ENCODE results near the gene RAB44. TPM values are rescaled to one million over a fixed set of nuclear protein-coding genes. Genes with fewer than 3 reads are reported as not detected.

The RAB44 gene
- total and polyA plus RNA-seq, 9 of the 15 experiments (the other 6 are each of a cell fraction or from before 2014, with no cell fraction given) = not detected

GRCh38 chr6:36678488-36679042 lies 19.1 kb upstream of the RAB44 start, which contains the start of gene CDKN1A (continued):
- TF ChIP-seq, protein P1, sequence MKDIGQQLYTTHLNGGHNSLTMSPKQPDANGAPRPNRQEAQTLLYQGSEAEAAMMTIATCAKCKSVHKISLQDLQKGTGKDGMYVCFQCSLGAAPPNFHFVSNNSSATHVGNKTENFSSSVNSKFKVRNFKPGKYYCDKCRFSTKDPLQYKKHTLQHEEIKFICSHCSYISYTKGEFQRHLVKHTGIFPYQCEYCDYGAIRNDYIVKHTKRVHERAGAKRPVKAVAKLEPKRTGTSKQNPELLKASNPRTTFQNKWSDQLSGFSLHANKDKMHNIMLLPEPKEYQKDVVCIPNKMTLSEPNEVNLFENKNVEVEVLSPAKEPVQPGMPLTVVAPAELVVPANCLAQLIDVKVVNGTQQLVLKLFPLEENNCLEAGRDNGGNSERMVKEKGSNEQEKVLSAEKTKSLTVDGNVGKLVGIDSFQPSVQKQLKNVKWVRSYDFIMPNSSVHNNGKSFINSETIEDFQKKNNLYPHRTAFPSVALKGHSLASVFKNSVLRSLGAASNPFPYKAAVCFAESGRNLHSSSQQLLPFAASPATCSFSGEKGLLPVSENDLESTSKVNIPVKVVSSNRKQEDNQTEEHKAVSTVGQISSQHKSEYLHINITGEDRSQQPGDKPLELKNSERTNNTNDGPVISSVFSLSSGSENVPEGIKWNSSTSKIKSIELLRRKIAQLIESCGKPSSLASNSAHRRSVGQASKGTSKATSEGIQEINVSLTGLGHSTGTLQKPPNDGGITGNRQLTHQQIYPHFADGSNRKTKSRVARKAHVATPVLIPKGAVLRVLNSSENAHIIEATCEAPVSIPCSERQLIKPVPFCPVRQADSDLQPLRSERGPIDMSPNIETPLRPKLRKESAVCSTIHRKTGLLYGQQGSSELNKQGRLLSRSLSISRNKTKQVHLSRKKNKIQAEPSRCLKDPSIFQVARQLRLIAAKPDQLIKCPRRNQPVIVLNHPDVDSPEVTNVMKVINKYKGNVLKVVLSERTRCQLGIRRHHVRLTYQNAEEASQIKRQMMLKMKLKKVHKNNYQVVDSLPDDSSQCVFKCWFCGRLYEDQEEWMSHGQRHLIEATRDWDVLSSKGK (CRISPR knock-in tag; IDR thresholded peaks at IDR 0.05) = no peak
- TF ChIP-seq ZNF197 (CRISPR knock-in tag; IDR thresholded peaks at IDR 0.05; ENCODE audit: low read depth) = no peak
- TF ChIP-seq TCF7L2 (IDR thresholded peaks at IDR 0.05; ENCODE audit: low read depth, low read length) = no peak
- TF ChIP-seq SMAD3 (CRISPR knock-in tag; conservative IDR thresholded peaks at IDR 0.05) = 0 out of 2 replicates have a peak, but pooled peaks have one; percentile 52
- no peak for TF ChIP-seq CBFA2T2 (conservative IDR thresholded peaks at IDR 0.05)
- TF ChIP-seq ZNF175 (CRISPR knock-in tag; IDR thresholded peaks at IDR 0.05; ENCODE audit: low read depth) = no peak; the same call in 1 of the 2 replicates
- TF ChIP-seq EHMT2 (IDR thresholded peaks at IDR 0.05) = no peak
- TF ChIP-seq RBM14 (IDR thresholded peaks at IDR 0.05; ENCODE audit: borderline replicate concordance, insufficient read depth, low read depth, low read length) = 0 out of 2 replicates have a peak, but pooled peaks have one; percentile 69
- no peak for TF ChIP-seq CC2D1A (IDR thresholded peaks at IDR 0.05)
- TF ChIP-seq ZNF239 (CRISPR knock-in tag; IDR thresholded peaks at IDR 0.05) = no peak
- TF ChIP-seq HDAC1 (IDR thresholded peaks at IDR 0.05) = peak in 1 of 2 experiments; percentile 73; a peak in 2 of 4 replicates
- peak in 1 of 2 experiments; percentile 38; a peak in 1 of 3 replicates for TF ChIP-seq CBX3 (IDR thresholded peaks at IDR 0.05; ENCODE audit: borderline replicate concordance in 1 of 2, low read length in 2 of 2)
- TF ChIP-seq ZNF263 (CRISPR knock-in tag; IDR thresholded peaks at IDR 0.05; ENCODE audit: borderline replicate concordance) = peak; percentile 29
- TF ChIP-seq ZBTB43 (CRISPR knock-in tag; IDR thresholded peaks at IDR 0.05) = peak; percentile 88; the same call in 1 of the 2 replicates
- no peak; the same call in 1 of the 2 replicates for TF ChIP-seq ESRRA (IDR thresholded peaks at IDR 0.05; ENCODE audit: borderline replicate concordance, low read depth)
- no peak for TF ChIP-seq NELFE (IDR thresholded peaks at IDR 0.05; ENCODE audit: insufficient read depth, insufficient read length)
- TF ChIP-seq FOXK1 (CRISPR knock-in tag; IDR thresholded peaks at IDR 0.05; ENCODE audit: borderline replicate concordance) = no peak; the same call in 1 of the 2 replicates

Data from K562 (cell line).